PC-3 (cell line): Measurements from ENCODE around the gene KATNAL1.

Source experiments
- EZH2 ChIP-seq: fragments of 300-600 bp; sonication (generic); IDR thresholded peaks from one replicate; pipeline ENCODE4 v1.6.1; 2017; ENCODE audit warnings: antibody characterized with exemption, mild to moderate bottlenecking, low read length; ENCODE audit not compliant: unreplicated experiment
- TF ChIP-seq, protein P1 (sequence below): fragments of 300-600 bp; sonication (generic); conservative IDR thresholded peaks from 2 replicates; pipeline ENCODE4 v1.5.1; 2017; ENCODE audit warnings: antibody characterized with exemption, low read depth, mild to moderate bottlenecking, low read length

DNA sequence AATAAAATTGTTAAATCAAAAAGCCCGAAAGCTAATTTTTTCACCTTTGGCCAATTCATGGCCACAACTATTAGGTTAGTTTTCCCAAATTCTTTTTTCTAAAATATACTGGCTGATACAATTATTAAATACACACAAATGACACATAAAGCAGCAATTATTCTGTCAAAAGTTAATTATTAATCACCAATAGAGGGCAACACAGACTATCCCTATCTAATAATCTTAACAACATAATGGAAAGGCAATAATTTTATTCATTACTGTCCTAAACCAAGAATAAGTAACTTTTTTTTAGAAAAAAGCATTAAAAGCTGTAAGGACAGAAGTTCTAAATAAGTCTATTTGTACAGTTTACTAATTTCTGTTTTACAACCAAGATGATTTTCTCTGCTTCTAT lies 51.7 kb downstream of the KATNAL1 start:
- TF ChIP-seq, protein P1, sequence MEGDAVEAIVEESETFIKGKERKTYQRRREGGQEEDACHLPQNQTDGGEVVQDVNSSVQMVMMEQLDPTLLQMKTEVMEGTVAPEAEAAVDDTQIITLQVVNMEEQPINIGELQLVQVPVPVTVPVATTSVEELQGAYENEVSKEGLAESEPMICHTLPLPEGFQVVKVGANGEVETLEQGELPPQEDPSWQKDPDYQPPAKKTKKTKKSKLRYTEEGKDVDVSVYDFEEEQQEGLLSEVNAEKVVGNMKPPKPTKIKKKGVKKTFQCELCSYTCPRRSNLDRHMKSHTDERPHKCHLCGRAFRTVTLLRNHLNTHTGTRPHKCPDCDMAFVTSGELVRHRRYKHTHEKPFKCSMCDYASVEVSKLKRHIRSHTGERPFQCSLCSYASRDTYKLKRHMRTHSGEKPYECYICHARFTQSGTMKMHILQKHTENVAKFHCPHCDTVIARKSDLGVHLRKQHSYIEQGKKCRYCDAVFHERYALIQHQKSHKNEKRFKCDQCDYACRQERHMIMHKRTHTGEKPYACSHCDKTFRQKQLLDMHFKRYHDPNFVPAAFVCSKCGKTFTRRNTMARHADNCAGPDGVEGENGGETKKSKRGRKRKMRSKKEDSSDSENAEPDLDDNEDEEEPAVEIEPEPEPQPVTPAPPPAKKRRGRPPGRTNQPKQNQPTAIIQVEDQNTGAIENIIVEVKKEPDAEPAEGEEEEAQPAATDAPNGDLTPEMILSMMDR: peak; percentile 28; the same call in 1 of the 2 replicates
- TF ChIP-seq EZH2: no peak
